ENCODE data around the gene FOXO1. TPM values are rescaled to one million over a fixed set of nuclear protein-coding genes. Genes with fewer than 3 reads are reported as not detected.

The FOXO1 gene
- total and polyA plus RNA-seq, 2 experiments from 2014 or later, result 32.4 to 68.0 TPM

DNA sequence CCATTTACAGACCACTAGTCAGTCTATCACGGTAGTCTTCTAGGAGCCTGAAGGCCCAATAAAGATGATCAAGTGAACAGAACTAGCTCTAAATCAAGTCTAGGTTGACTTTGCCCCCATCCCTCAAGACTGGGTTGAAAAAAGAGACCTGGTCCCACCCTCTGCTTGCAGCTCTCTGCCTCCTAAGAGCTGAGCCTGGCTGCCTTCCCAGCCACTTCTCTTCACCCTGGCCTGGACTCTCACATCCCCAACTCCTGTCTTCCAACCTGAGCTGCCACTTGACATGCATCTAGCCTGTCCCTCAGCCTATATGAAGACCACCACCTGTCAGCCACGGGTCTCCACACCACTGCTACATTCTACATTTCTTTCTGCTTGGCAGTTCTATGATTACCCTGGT, 99.6 kb downstream of the FOXO1 start (continued):
- TF ChIP-seq NANOG (IDR thresholded peaks at IDR 0.05; ENCODE audit: borderline replicate concordance) (no peak), CTCF (conservative IDR thresholded peaks at IDR 0.05; ENCODE audit: low read depth in 2 of 2) (no peak), POLR2AphosphoS5 (IDR thresholded peaks at IDR 0.05; ENCODE audit: low read depth) (no peak)

- H3K27me3 ChIP-seq (ENCODE audit: insufficient read depth), result no peaks in the 10 kb centered on the region
- H3K4me2 ChIP-seq, result peak overlapping the region; percentile 19; the same call in 1 of the 2 replicates
- Mint-ChIP-seq H3K27ac (no peak overlapping the region), H3K9me3 (no peaks in the 10 kb centered on the region), H3K27me3 (ENCODE audit: insufficient read depth, low read depth, poor library complexity) (peaks cover 23% of the 10 kb centered on the region), H3K4me3 (no peak overlapping the region; the same call in 2 of the 3 replicates), H3K4me1 (peaks cover 59% of the 10 kb centered on the region), H3K36me3 (ENCODE audit: low read depth) (peaks cover 6% of the 10 kb centered on the region)
- H3K36me3 ChIP-seq (ENCODE audit: insufficient read depth), result no peaks in the 10 kb centered on the region
- TF ChIP-seq NANOG (IDR thresholded peaks at IDR 0.05; ENCODE audit: borderline replicate concordance), result no peak
- TF ChIP-seq ETS1 (IDR thresholded peaks at IDR 0.05), result no peak
- TF ChIP-seq, protein P1, sequence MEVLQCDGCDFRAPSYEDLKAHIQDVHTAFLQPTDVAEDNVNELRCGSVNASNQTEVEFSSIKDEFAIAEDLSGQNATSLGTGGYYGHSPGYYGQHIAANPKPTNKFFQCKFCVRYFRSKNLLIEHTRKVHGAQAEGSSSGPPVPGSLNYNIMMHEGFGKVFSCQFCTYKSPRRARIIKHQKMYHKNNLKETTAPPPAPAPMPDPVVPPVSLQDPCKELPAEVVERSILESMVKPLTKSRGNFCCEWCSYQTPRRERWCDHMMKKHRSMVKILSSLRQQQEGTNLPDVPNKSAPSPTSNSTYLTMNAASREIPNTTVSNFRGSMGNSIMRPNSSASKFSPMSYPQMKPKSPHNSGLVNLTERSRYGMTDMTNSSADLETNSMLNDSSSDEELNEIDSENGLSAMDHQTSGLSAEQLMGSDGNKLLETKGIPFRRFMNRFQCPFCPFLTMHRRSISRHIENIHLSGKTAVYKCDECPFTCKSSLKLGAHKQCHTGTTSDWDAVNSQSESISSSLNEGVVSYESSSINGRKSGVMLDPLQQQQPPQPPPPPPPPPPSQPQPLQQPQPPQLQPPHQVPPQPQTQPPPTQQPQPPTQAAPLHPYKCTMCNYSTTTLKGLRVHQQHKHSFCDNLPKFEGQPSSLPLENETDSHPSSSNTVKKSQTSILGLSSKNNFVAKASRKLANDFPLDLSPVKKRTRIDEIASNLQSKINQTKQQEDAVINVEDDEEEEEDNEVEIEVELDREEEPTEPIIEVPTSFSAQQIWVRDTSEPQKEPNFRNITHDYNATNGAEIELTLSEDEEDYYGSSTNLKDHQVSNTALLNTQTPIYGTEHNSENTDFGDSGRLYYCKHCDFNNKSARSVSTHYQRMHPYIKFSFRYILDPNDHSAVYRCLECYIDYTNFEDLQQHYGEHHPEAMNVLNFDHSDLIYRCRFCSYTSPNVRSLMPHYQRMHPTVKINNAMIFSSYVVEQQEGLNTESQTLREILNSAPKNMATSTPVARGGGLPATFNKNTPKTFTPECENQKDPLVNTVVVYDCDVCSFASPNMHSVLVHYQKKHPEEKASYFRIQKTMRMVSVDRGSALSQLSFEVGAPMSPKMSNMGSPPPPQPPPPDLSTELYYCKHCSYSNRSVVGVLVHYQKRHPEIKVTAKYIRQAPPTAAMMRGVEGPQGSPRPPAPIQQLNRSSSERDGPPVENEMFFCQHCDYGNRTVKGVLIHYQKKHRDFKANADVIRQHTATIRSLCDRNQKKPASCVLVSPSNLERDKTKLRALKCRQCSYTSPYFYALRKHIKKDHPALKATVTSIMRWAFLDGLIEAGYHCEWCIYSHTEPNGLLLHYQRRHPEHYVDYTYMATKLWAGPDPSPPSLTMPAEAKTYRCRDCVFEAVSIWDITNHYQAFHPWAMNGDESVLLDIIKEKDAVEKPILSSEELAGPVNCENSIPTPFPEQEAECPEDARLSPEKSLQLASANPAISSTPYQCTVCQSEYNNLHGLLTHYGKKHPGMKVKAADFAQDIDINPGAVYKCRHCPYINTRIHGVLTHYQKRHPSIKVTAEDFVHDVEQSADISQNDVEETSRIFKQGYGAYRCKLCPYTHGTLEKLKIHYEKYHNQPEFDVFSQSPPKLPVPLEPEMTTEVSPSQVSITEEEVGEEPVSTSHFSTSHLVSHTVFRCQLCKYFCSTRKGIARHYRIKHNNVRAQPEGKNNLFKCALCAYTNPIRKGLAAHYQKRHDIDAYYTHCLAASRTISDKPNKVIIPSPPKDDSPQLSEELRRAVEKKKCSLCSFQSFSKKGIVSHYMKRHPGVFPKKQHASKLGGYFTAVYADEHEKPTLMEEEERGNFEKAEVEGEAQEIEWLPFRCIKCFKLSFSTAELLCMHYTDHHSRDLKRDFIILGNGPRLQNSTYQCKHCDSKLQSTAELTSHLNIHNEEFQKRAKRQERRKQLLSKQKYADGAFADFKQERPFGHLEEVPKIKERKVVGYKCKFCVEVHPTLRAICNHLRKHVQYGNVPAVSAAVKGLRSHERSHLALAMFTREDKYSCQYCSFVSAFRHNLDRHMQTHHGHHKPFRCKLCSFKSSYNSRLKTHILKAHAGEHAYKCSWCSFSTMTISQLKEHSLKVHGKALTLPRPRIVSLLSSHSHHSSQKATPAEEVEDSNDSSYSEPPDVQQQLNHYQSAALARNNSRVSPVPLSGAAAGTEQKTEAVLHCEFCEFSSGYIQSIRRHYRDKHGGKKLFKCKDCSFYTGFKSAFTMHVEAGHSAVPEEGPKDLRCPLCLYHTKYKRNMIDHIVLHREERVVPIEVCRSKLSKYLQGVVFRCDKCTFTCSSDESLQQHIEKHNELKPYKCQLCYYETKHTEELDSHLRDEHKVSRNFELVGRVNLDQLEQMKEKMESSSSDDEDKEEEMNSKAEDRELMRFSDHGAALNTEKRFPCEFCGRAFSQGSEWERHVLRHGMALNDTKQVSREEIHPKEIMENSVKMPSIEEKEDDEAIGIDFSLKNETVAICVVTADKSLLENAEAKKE (CRISPR knock-in tag; IDR thresholded peaks at IDR 0.05), result no peak
- TF ChIP-seq, protein P2, sequence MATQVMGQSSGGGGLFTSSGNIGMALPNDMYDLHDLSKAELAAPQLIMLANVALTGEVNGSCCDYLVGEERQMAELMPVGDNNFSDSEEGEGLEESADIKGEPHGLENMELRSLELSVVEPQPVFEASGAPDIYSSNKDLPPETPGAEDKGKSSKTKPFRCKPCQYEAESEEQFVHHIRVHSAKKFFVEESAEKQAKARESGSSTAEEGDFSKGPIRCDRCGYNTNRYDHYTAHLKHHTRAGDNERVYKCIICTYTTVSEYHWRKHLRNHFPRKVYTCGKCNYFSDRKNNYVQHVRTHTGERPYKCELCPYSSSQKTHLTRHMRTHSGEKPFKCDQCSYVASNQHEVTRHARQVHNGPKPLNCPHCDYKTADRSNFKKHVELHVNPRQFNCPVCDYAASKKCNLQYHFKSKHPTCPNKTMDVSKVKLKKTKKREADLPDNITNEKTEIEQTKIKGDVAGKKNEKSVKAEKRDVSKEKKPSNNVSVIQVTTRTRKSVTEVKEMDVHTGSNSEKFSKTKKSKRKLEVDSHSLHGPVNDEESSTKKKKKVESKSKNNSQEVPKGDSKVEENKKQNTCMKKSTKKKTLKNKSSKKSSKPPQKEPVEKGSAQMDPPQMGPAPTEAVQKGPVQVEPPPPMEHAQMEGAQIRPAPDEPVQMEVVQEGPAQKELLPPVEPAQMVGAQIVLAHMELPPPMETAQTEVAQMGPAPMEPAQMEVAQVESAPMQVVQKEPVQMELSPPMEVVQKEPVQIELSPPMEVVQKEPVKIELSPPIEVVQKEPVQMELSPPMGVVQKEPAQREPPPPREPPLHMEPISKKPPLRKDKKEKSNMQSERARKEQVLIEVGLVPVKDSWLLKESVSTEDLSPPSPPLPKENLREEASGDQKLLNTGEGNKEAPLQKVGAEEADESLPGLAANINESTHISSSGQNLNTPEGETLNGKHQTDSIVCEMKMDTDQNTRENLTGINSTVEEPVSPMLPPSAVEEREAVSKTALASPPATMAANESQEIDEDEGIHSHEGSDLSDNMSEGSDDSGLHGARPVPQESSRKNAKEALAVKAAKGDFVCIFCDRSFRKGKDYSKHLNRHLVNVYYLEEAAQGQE (IDR thresholded peaks at IDR 0.05; ENCODE audit: unreplicated experiment), result no peak
- no peak for TF ChIP-seq ZNF331 (CRISPR knock-in tag; IDR thresholded peaks at IDR 0.05; ENCODE audit: low read depth)
- TF ChIP-seq STAT1 (IDR thresholded peaks at IDR 0.05; ENCODE audit: unreplicated experiment), result no peak
- no peak for TF ChIP-seq ZNF114 (CRISPR knock-in tag; IDR thresholded peaks at IDR 0.05)
- TF ChIP-seq EZH2phosphoT487 (IDR thresholded peaks at IDR 0.05; ENCODE audit: unreplicated experiment), result no peak
- no peak for TF ChIP-seq JUNB (IDR thresholded peaks at IDR 0.05; ENCODE audit: unreplicated experiment)
- H4K20me1 ChIP-seq (replicated peaks; ENCODE audit: insufficient read depth), result peaks cover 75% of the 10 kb centered on the region
- no peak overlapping the region for H2AFZ ChIP-seq
- ATAC-seq (no peak), DNase-seq (ENCODE audit: low spot score) (no peak)
- H3F3A ChIP-seq (replicated peaks; ENCODE audit: low read depth), result 0 out of 2 replicates have a peak, but pooled peaks cover 8% of the 10 kb centered on the region
- no peaks in the 10 kb centered on the region for H3K9me2 ChIP-seq (ENCODE audit: insufficient read depth)
- H3K79me2 ChIP-seq (replicated peaks; ENCODE audit: insufficient read depth), result peaks cover 100% of the 10 kb centered on the region
- peak overlapping the region; percentile 29; the same call in 1 of the 2 replicates for H3K27ac ChIP-seq (ENCODE audit: low read depth)
- peaks cover 68% of the 10 kb centered on the region for H3K4me1 ChIP-seq (ENCODE audit: insufficient read depth)
- no peak overlapping the region for H3K4me3 ChIP-seq
Measured at GRCh38 chr13:40565282-40566148, 100.9 kb downstream of the FOXO1 start.
